GM18867 (cell line): ENCODE data around the gene MTIF3.

Experiments
- ATAC-seq: cut with Tn5 transposase; IDR thresholded peaks from one replicate; pipeline ENCODE4 v1.9.1; 2021; ENCODE audit warnings: mild to moderate bottlenecking, moderate library complexity; ENCODE audit not compliant: unreplicated experiment

Gene MTIF3

GRCh38 chr13:27461940-27462584 lies 11.7 kb upstream of the MTIF3 start:
- ATAC-seq: no peak

- no peak for ATAC-seq
These were observed 5.0 kb upstream of the MTIF3 start for GRCh38 chr13:27455331-27455855.

GRCh38 chr13:27450921-27451471 lies 632 bp upstream of the MTIF3 start:
- no peak for ATAC-seq

GRCh38 chr13:27449081-27449603 lies 1.2 kb downstream of the MTIF3 start:
- ATAC-seq: no peak

- ATAC-seq: no peak
These were observed 2.1 kb downstream of the MTIF3 start for GRCh38 chr13:27448308-27448707.

GRCh38 chr13:27446986-27447583 lies 3.3 kb downstream of the MTIF3 start:
- no peak for ATAC-seq

GRCh38 chr13:27442797-27443196 lies 7.6 kb downstream of the MTIF3 start:
- ATAC-seq: no peak

- no peak for ATAC-seq
These were observed 8.2 kb downstream of the MTIF3 start for GRCh38 chr13:27442071-27442647.

GRCh38 chr13:27440408-27440807 lies 10.0 kb downstream of the MTIF3 start:
- no peak for ATAC-seq

GRCh38 chr13:27437126-27437525 lies 13.2 kb downstream of the MTIF3 start:
- ATAC-seq: no peak

- ATAC-seq: no peak
These were observed 17.7 kb downstream of the MTIF3 start for GRCh38 chr13:27432611-27433210.

- ATAC-seq: no peak
These were observed 18.2 kb downstream of the MTIF3 start for GRCh38 chr13:27432180-27432579.

- no peak for ATAC-seq
These were observed 22.2 kb downstream of the MTIF3 start for GRCh38 chr13:27428160-27428559.

- ATAC-seq: no peak
These were observed 22.7 kb downstream of the MTIF3 start for GRCh38 chr13:27427641-27428040.

GRCh38 chr13:27425918-27426630 lies 24.3 kb downstream of the MTIF3 start:
- peak; percentile 72 for ATAC-seq

- ATAC-seq: peak; percentile 6
These were observed 25.0 kb downstream of the MTIF3 start for GRCh38 chr13:27425158-27425917.

GRCh38 chr13:27424246-27425157 lies 25.9 kb downstream of the MTIF3 start, which contains the start of gene GTF3A:
GTF3A (plus strand) TSS chr13:27424619.
- ATAC-seq: peak; percentile 66

- no peak for ATAC-seq
These were observed 27.0 kb downstream of the MTIF3 start for GRCh38 chr13:27423333-27423732.
